Peyer's patch (tissue), 4 donors: Measurements from ENCODE around the gene TMEM175. TPM values are rescaled to one million over a fixed set of nuclear protein-coding genes. Genes with fewer than 3 reads are reported as not detected.

ENCODE experiments used
- DNase-seq, 3 donors: peaks; one replicate each; pipeline ENCODE4 v3.0.0-alpha.2; 2017 to 2019
- H3K27ac ChIP-seq, 4 donors: fragments of 200-600 bp; sonication (generic); one replicate each; pipeline ENCODE4 v1.5.1; 2016 to 2019
- H3K27me3 ChIP-seq, 2 donors: fragments of 200-600 bp; sonication (generic); one replicate each; pipeline ENCODE4 v1.5.1; 2019
- H3K36me3 ChIP-seq, 3 donors: fragments of 200-600 bp; sonication (generic); one replicate each; pipeline ENCODE4 v1.5.1; 2016 to 2019
- H3K4me1 ChIP-seq, 4 donors: fragments of 200-600 bp; sonication (generic); one replicate each; pipeline ENCODE4 v1.5.1; 2016 to 2019
- H3K4me3 ChIP-seq, 4 donors: fragments of 200-600 bp; sonication (generic); 1 replicate in 3 of 4; 2 replicates in 1 of 4; pipeline ENCODE4 v1.5.1; 2016 to 2019; ENCODE audit warnings: mild to moderate bottlenecking in 1 of 4
- H3K9me3 ChIP-seq, 4 donors: fragments of 200-600 bp; sonication (generic); one replicate each; pipeline ENCODE4 v1.5.1; 2016 to 2019; ENCODE audit warnings: mild to moderate bottlenecking in 1 of 4
- CTCF ChIP-seq, 6 experiments: fragments of 450-650 bp in 4 of 6; fragments of 200-600 bp in 2 of 6; sonication (generic) in 1 of 6; IDR thresholded peaks; one replicate each; pipeline ENCODE4 v1.5.1; 2017 to 2019; ENCODE audit warnings: antibody characterized with exemption in 6 of 6, mild to moderate bottlenecking in 3 of 6, moderate library complexity in 1 of 6
- POLR2A ChIP-seq, 2 donors: fragments of 450-650 bp; IDR thresholded peaks; one replicate each; pipeline ENCODE4 v1.5.1; 2017; ENCODE audit warnings: antibody characterized with exemption in 2 of 2, mild to moderate bottlenecking in 2 of 2, moderate library complexity in 2 of 2
- total RNA-seq, 4 donors: library from RNA; depleted of rRNA; stranded (reverse); fragments of >200 nt; gene quantifications; one replicate each; pipeline ENCODE4 v1.1.0, GENCODE V29; 2016

Gene TMEM175
- total RNA-seq, 4 donors from 2014 or later = 46.1 to 111 (median 56.6) TPM

DNA sequence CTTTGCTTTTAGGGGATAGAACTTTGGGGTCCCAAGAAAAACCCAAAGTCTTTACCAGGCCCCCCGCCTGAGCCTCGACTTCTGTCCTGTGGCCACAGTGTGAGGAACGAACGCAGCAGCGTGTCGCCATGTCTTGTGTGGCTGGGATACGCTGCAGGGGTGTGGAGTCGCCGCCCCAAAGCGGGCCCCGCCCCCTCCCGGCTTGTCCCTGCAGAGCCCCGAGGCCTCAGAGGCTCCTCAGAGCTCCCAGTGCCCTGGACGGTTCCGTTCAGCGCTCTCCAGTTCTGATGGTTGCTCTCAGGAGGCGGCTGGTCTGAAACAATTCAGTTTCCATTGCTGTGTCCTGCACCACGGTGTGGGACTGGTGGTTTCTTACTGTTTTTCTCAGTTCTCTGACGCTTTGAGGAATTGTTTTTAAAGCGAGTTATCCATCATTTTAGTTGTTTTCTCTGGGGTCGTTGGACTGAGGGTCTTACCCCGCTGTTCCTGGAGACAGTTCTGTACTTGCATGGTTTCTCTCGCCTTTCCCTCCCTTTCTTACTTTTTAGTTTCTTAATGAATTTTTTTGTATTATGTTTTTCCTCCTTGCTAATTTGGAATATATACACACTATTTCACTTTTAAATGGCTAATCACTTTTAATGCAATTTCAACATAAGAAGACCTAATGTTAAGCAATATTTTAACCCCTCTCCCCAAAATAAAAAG, 53.0 kb downstream of the TMEM175 start:
- Histone ChIP-seq H3K4me3 (peak overlapping the region; percentile 6 to 29 (median 16)), H3K9me3 (no peaks in the 10 kb centered on the region), H3K4me1 (peaks cover 0 to 34% (median 16%) of the 10 kb centered on the region in 4 donors), H3K36me3 (peaks cover 0 to 15% (median 0%) of the 10 kb centered on the region in 3 donors), H3K27ac (peak overlapping the region in 2 of 4 donors; percentile 57 to 62), H3K27me3 (no peaks in the 10 kb centered on the region)
- peak; percentile 84 to 93 (median 89) for DNase-seq
- TF ChIP-seq CTCF (IDR thresholded peaks at IDR 0.05) (no peak), POLR2A (IDR thresholded peaks at IDR 0.05) (peak in 1 of 2 donors; percentile 71)

DNA sequence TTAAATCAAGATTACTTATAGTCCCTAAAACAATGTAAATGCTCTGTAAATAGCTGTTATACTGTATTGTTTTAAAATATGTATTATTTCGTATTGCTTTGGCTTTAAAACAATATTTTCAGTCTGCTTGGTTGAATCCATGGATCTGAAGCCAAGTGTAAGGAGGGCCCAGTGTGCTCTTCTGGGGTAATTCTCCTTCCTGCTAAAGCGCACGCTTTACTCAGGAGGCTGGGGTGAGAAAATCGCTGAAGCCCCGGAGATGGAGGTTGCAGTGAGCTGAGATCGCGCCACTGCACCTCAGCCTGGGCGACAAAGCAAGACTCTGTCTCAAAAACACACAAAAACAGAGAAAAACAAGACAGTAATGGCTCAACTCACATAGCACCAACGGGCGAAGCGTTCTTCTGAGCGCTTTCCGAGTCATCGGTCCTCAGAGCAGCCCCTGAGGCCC, 54.2 kb downstream of the TMEM175 start:
- peaks cover 0 to 34% (median 16%) of the 10 kb centered on the region in 4 donors for H3K4me1 ChIP-seq
- H3K9me3 ChIP-seq = no peaks in the 10 kb centered on the region
- peak overlapping the region; percentile 57 to 98 (median 72) for H3K4me3 ChIP-seq
- DNase-seq = no peak
- H3K27me3 ChIP-seq = no peaks in the 10 kb centered on the region
- peak overlapping the region; percentile 65 to 86 (median 77) for H3K27ac ChIP-seq
- peaks cover 0 to 23% (median 0%) of the 10 kb centered on the region in 3 donors for H3K36me3 ChIP-seq
- TF ChIP-seq POLR2A (IDR thresholded peaks at IDR 0.05) = peak in 1 of 2 donors; percentile 53
- TF ChIP-seq CTCF (IDR thresholded peaks at IDR 0.05) = no peak

DNA sequence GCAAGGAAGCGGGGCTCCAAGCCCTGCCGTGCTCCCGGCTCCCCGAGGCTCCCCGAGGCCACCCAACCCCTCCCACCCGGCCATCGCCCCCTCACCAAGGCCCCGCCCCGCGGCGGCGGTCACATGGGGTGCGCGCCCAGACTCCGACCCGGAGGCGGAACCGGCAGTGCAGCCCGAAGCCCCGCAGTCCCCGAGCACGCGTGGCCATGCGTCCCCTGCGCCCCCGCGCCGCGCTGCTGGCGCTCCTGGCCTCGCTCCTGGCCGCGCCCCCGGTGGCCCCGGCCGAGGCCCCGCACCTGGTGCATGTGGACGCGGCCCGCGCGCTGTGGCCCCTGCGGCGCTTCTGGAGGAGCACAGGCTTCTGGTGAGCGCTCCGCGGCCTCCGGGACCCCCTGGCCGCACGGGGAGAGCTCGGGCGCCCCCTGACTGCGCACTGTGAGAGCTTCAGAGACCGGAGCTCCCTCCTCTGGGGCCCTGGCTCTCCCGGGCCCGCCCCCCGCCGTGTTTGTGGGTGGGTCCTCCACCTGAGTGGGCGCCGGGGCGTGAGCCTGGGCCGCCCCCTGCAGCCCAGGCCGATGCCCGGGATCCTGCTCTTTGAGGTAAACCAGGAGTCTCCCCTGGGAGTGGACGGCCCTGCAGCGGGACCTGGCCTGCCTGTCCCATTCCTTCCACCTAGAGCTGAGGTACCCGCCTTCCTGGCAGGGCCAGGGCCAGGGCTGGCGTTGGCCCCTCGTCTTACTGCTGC, 54.8 kb downstream of the TMEM175 start, which contains the start of gene IDUA:
IDUA (plus strand) TSS at position 166 of the 745 bp plus-strand sequence; CDS start at position 207, 41 bp downstream.
- TF ChIP-seq CTCF (IDR thresholded peaks at IDR 0.05) (peak; percentile 44 to 67 (median 58)), POLR2A (IDR thresholded peaks at IDR 0.05) (peak in 1 of 2 donors; percentile 46)
- H3K27me3 ChIP-seq = no peaks in the 10 kb centered on the region
- H3K4me1 ChIP-seq = peaks cover 0 to 38% (median 16%) of the 10 kb centered on the region in 4 donors
- DNase-seq = peak; percentile 92 to 95 (median 93)
- no peaks in the 10 kb centered on the region for H3K9me3 ChIP-seq
- H3K27ac ChIP-seq = peak within 1 kb of the TSS; percentile 65 to 86 (median 77)
- peak within 1 kb of the TSS; percentile 57 to 98 (median 72) for H3K4me3 ChIP-seq
- H3K36me3 ChIP-seq = peaks cover 0 to 23% (median 0%) of the 10 kb centered on the region in 3 donors

DNA sequence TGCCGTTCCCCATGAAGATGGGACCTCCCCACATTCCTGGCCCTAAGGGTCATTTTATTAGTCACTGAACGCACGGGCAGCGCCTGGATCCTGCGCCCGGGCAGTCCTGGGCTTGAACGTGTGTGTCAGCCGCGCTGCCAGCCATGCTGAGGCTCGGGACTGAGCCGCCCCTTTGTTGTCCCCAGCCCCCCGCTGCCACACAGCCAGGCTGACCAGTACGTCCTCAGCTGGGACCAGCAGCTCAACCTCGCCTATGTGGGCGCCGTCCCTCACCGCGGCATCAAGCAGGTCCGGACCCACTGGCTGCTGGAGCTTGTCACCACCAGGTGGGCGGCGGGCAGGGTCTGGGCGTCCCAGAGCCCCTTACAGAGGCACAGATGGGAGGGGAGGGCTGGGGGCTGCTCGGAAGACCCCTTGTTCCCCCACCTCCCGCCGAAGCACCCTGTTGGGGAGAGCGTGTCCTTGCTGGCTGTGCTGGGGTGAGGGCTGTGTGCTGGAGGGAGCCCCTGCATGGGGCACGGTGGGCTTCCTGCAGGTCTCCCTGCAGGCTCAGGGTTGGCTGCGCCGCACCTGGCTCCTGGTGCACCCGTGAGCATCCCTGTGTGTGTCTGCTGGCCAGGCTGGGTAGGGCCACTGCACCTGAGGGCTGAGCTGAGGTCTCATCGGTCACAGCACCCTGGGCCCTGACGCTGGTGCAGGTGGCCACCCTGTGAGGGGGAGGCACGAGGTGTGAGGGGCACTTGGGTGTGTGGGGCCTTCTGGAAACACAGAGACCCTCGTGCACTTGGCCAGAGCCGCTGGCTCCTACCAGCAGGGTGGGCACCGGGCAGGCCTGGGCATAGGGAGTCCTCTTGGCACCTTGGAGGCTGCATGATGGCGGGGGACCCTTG, 55.6 kb downstream of the TMEM175 start:
- Histone ChIP-seq H3K27ac (peak overlapping the region in 3 of 4 donors; percentile 75 to 86 (median 79)), H3K4me3 (peak overlapping the region; percentile 57 to 98 (median 72)), H3K4me1 (peaks cover 1 to 43% (median 16%) of the 10 kb centered on the region in 4 donors), H3K27me3 (no peaks in the 10 kb centered on the region), H3K36me3 (peaks cover 0 to 23% (median 0%) of the 10 kb centered on the region in 3 donors), H3K9me3 (no peaks in the 10 kb centered on the region)
- no peak for DNase-seq
- TF ChIP-seq CTCF (IDR thresholded peaks at IDR 0.05) (no peak), POLR2A (IDR thresholded peaks at IDR 0.05) (no peak)
